Uterus (tissue), 2 donors: ENCODE results near the gene KIAA1217.

ENCODE experiments used
- CTCF ChIP-seq, 4 experiments: fragments of 200-600 bp in 2 of 4; fragments of 450-650 bp in 2 of 4; sonication (generic) in 2 of 4; IDR thresholded peaks; one replicate each; pipeline ENCODE4 v1.5.1; 2016 to 2019; ENCODE audit warnings: antibody characterized with exemption in 4 of 4, mild to moderate bottlenecking in 2 of 4, moderate library complexity in 1 of 4
- POLR2A ChIP-seq, 2 donors: fragments of 450-650 bp; IDR thresholded peaks; one replicate each; pipeline ENCODE4 v1.6.1; 2016; ENCODE audit warnings: antibody characterized with exemption in 2 of 2, mild to moderate bottlenecking in 1 of 2, moderate library complexity in 1 of 2

GRCh38 chr10:24495666-24496460 lies 286.9 kb downstream of the KIAA1217 start:
- TF ChIP-seq CTCF (IDR thresholded peaks at IDR 0.05), result no peak
- TF ChIP-seq POLR2A (IDR thresholded peaks at IDR 0.05), result no peak
